Peyer's patch (tissue), 4 donors: Measurements from ENCODE around the gene PTPN14. TPM values are rescaled to one million over a fixed set of nuclear protein-coding genes. Genes with fewer than 3 reads are reported as not detected.

ENCODE experiments used
- DNase-seq, 3 donors: peaks; one replicate each; pipeline ENCODE4 v3.0.0-alpha.2; 2017 to 2019
- H3K27ac ChIP-seq, 4 donors: fragments of 200-600 bp; sonication (generic); one replicate each; pipeline ENCODE4 v1.5.1; 2016 to 2019
- H3K27me3 ChIP-seq, 2 donors: fragments of 200-600 bp; sonication (generic); one replicate each; pipeline ENCODE4 v1.5.1; 2019
- H3K36me3 ChIP-seq, 3 donors: fragments of 200-600 bp; sonication (generic); one replicate each; pipeline ENCODE4 v1.5.1; 2016 to 2019
- H3K4me1 ChIP-seq, 4 donors: fragments of 200-600 bp; sonication (generic); one replicate each; pipeline ENCODE4 v1.5.1; 2016 to 2019
- H3K4me3 ChIP-seq, 4 donors: fragments of 200-600 bp; sonication (generic); 1 replicate in 3 of 4; 2 replicates in 1 of 4; pipeline ENCODE4 v1.5.1; 2016 to 2019; ENCODE audit warnings: mild to moderate bottlenecking in 1 of 4
- H3K9me3 ChIP-seq, 4 donors: fragments of 200-600 bp; sonication (generic); one replicate each; pipeline ENCODE4 v1.5.1; 2016 to 2019; ENCODE audit warnings: mild to moderate bottlenecking in 1 of 4
- CTCF ChIP-seq, 6 experiments: fragments of 450-650 bp in 4 of 6; fragments of 200-600 bp in 2 of 6; sonication (generic) in 1 of 6; IDR thresholded peaks; one replicate each; pipeline ENCODE4 v1.5.1; 2017 to 2019; ENCODE audit warnings: antibody characterized with exemption in 6 of 6, mild to moderate bottlenecking in 3 of 6, moderate library complexity in 1 of 6
- POLR2A ChIP-seq, 2 donors: fragments of 450-650 bp; IDR thresholded peaks; one replicate each; pipeline ENCODE4 v1.5.1; 2017; ENCODE audit warnings: antibody characterized with exemption in 2 of 2, mild to moderate bottlenecking in 2 of 2, moderate library complexity in 2 of 2
- total RNA-seq, 4 donors: library from RNA; depleted of rRNA; stranded (reverse); fragments of >200 nt; gene quantifications; one replicate each; pipeline ENCODE4 v1.1.0, GENCODE V29; 2016

The PTPN14 gene
- total RNA-seq, 4 donors from 2014 or later = 1.9 to 6.6 (median 4.2) TPM

DNA sequence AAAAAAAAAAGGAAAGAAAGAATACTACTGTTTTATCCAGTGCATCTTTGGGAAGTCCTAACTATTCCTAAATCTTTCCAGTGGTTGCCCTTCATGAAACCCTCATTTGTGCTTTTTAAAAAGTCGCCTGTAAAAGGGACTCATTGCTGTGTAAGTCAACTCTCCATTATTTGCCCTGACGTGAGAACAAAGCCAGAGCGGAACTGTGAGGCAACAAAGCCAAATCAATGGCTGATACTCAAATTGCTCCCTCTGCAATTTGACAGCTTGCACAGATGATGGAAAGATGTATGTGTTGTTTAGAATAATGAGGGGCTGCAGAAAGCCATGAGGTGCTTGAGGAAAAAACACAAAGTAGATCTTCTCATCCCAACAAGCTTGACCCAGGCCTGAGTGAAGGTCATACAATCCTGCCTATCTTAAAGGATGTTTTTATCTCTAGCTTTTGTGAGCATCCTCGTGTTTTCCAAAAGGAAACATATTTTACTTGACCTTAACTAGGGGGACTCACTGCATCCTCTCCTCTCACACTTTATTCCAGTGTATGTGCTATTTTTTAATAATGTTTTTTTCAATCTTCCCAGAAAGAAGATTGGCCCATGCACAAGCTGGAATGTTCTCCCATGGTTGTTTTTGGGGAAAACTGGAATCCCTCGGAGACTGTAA lies 237.1 kb downstream of the PTPN14 start:
- Histone ChIP-seq H3K27me3 (no peaks in the 10 kb centered on the region), H3K4me3 (no peak overlapping the region), H3K36me3 (peaks cover 0 to 4% (median 0%) of the 10 kb centered on the region in 3 donors), H3K9me3 (no peaks in the 10 kb centered on the region), H3K4me1 (no peaks in the 10 kb centered on the region), H3K27ac (no peak overlapping the region)
- TF ChIP-seq CTCF (IDR thresholded peaks at IDR 0.05) = no peak
- no peak for TF ChIP-seq POLR2A (IDR thresholded peaks at IDR 0.05)
- no peak for DNase-seq

DNA sequence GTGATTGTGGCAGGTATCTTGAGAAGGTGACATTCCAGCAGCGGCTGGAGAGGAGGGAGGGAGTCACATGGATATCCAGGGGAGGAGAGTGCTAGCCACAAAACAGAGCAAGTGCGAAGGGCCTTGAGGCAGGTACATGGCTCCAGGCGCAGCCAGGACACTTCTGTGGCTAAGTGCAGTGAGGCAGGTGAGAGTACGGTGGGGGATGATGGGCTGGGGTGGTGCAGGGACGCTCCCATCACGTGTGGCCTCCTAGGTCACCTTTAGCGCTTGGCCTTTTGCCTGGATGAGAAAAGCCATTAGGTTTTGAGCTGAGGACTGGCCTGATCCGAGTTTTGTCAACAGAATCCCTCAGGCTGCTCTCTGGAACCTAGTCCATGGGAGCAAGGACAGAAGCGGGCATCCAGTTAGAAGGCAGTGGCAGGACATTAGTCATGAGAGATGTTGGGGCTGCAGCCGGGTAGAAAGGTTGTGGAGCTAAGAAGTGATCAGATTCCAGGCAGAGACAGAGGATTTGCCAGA lies 238.8 kb downstream of the PTPN14 start:
- no peaks in the 10 kb centered on the region for H3K4me1 ChIP-seq
- TF ChIP-seq POLR2A (IDR thresholded peaks at IDR 0.05) (no peak), CTCF (IDR thresholded peaks at IDR 0.05) (no peak)
- H3K36me3 ChIP-seq = no peaks in the 10 kb centered on the region
- no peak overlapping the region for H3K27ac ChIP-seq
- H3K9me3 ChIP-seq = no peaks in the 10 kb centered on the region
- DNase-seq = no peak
- no peak overlapping the region for H3K4me3 ChIP-seq
- no peaks in the 10 kb centered on the region for H3K27me3 ChIP-seq

DNA sequence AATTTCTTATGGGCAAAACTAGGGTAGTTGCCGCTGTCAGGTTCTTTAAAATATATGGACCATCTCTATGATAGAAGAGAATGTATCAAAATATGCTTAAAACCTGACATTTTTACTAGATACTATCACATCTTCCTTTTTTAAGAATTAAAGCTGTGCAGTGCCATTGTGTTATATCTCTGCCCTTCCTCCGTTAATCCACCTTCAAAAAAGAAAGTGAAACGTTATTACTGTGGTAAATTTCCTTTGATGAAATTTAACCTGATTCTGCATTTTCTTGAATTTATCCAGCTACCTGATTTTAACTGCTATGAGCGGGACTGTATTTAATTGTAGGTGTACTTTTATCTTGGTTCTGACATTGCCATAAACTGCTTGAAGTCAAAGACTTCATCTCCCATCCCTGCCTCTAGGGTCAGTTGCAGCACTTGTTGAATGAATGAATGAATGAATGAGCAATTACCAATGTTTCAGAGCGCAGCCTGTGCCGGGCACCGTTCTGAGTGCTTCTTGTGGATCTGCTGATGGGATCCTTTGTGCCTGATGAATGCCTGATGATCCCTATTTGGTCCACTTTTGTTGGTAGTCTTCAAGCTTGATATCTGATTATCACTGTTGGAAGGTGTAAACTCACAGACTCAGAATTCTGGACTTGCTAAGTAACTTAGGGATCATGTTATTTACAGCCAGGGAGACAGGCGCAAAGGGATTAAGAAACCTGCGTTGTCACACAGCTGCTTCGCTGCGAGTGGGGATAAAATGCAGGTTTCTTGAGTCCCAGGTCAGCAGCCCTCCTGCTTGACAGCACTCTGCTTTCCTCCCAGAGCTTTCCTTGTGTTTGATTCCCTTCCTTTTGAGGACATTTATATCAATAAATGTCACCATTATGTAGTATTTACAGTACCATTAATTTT lies 240.4 kb downstream of the PTPN14 start:
- H3K36me3 ChIP-seq = no peaks in the 10 kb centered on the region
- H3K4me1 ChIP-seq = no peaks in the 10 kb centered on the region
- H3K9me3 ChIP-seq = no peaks in the 10 kb centered on the region
- H3K27ac ChIP-seq = no peak overlapping the region
- no peak for TF ChIP-seq CTCF (IDR thresholded peaks at IDR 0.05)
- TF ChIP-seq POLR2A (IDR thresholded peaks at IDR 0.05) = no peak
- H3K4me3 ChIP-seq = no peak overlapping the region
- H3K27me3 ChIP-seq = no peaks in the 10 kb centered on the region
- DNase-seq = no peak

DNA sequence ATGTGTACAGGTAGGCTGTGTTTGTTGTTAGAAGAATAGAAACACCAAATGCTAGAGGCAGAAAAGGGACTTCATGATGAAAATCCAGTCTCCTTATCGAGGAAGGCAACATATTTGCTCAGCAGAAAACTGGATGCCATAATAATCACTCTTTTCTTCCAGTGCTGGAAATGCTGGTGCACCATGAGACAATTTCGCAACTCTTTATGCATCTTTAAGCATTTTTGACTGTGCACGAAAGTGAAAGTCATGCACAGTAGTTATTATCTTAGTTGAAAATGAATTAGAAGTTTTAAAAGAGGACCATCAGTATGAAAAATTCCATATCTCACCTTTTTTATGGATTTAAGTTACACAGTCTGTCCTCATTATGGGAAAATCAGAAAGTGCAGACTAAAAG lies 241.4 kb downstream of the PTPN14 start:
- no peaks in the 10 kb centered on the region for H3K4me1 ChIP-seq
- H3K27me3 ChIP-seq = no peaks in the 10 kb centered on the region
- no peak for DNase-seq
- H3K9me3 ChIP-seq = no peaks in the 10 kb centered on the region
- H3K27ac ChIP-seq = no peak overlapping the region
- no peak overlapping the region for H3K4me3 ChIP-seq
- TF ChIP-seq CTCF (IDR thresholded peaks at IDR 0.05) (no peak), POLR2A (IDR thresholded peaks at IDR 0.05) (no peak)
- H3K36me3 ChIP-seq = no peaks in the 10 kb centered on the region

GRCh38 chr1:214306269-214306668 lies 245.1 kb downstream of the PTPN14 start:
- no peaks in the 10 kb centered on the region for H3K9me3 ChIP-seq
- no peak for TF ChIP-seq CTCF (IDR thresholded peaks at IDR 0.05)
- no peak for TF ChIP-seq POLR2A (IDR thresholded peaks at IDR 0.05)
- H3K36me3 ChIP-seq = no peaks in the 10 kb centered on the region
- DNase-seq = no peak
- no peak overlapping the region for H3K4me3 ChIP-seq
- no peak overlapping the region for H3K27ac ChIP-seq
- H3K27me3 ChIP-seq = no peaks in the 10 kb centered on the region
- no peaks in the 10 kb centered on the region for H3K4me1 ChIP-seq
